HG03575 (cell line): Measurements from ENCODE around the gene FBXL16.

Experiments used
- ATAC-seq: cut with Tn5 transposase; IDR thresholded peaks from one replicate; pipeline ENCODE4 v1.9.1; 2021; ENCODE audit not compliant: unreplicated experiment, insufficient number of reproducible peaks, low FRiP score; ENCODE audit errors: extremely low read depth

The FBXL16 gene

GRCh38 chr16:735982-736453, 30.4 kb upstream of the FBXL16 start:
- ATAC-seq, result no peak

- no peak for ATAC-seq
Measured at GRCh38 chr16:734981-735881, 29.6 kb upstream of the FBXL16 start.

- no peak for ATAC-seq
Measured at GRCh38 chr16:734208-734980, 28.8 kb upstream of the FBXL16 start.

DNA sequence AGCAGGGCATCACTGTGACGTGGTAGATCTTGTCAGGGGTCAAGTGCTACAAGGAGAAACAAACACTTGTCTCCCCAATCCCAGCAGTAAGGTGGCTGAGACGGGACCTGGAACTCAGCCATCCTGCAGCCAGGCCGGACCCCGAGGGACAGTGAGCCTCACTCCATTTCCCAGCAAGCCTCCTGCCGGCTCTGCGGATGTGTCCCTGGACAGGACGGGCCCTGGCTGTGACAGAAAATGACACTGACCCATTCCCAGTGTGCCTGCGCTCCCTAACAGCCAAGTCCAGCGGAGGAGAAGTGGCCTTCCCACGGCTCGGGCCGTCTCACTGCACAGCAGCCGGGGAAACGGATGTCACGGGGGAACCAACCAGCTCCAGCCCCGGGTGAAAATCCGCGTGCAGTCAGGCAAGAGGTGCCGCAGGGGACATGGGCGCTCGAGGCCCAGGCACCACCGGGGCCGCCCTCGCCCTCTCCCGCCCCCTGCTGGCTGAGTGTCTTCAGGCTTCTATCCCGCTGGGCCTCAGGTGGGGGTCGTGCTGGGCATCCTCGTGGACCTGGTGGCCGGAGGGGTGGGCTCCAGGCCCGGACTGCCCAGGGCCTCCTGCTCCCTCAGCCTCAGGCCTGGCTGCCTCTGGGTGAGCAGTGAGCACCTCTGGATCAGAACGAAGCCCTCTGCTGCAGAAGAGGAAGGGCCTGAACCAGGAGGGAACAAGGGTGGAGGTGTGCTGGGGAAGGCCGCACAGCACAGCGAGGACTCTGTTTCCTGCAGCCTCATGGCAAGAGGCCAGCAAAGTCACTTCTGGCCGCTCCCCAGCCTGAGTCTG, 28.0 kb upstream of the FBXL16 start:
- no peak for ATAC-seq

DNA sequence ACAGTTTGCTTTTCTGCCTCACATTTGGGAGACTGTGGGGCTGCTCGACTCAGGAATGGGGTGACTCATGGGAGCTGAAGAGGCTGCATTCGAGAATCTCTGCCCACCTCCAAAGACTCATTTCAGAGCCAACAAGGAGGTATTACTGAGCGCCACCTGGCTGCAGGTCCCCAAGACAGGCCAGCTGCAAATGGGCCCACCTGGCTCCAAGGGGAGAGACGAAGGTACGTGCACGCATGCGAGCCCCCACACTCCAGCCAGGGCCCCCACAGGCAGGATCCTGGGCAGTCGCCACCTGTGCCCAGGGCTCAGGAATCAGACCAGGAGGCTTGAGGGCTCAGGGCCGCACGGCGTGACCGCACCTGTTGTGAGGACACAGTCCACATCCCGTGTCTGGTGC, 27.3 kb upstream of the FBXL16 start:
- ATAC-seq, result no peak

DNA sequence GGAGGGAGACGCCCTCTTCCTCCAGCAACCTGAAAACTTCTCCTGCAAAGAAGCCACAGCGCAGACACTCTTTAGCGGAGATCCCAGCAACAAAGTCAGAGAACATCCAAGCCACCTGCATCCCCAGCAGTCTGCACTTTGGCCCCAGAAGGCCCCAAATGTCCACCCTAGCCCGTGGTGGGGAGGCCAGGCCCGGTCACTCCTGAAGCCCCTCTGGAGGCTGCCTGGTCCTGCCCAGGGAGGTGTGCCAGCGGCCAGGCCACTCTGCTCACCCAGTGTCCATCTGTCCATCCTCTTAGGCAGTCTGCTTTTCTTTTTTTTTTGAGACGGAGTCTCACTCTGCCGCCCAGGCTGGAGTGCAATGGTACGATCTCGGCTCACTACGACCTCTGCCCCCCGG, 26.7 kb upstream of the FBXL16 start:
- no peak for ATAC-seq

GRCh38 chr16:730666-731509, 25.3 kb upstream of the FBXL16 start:
- ATAC-seq, result no peak

DNA sequence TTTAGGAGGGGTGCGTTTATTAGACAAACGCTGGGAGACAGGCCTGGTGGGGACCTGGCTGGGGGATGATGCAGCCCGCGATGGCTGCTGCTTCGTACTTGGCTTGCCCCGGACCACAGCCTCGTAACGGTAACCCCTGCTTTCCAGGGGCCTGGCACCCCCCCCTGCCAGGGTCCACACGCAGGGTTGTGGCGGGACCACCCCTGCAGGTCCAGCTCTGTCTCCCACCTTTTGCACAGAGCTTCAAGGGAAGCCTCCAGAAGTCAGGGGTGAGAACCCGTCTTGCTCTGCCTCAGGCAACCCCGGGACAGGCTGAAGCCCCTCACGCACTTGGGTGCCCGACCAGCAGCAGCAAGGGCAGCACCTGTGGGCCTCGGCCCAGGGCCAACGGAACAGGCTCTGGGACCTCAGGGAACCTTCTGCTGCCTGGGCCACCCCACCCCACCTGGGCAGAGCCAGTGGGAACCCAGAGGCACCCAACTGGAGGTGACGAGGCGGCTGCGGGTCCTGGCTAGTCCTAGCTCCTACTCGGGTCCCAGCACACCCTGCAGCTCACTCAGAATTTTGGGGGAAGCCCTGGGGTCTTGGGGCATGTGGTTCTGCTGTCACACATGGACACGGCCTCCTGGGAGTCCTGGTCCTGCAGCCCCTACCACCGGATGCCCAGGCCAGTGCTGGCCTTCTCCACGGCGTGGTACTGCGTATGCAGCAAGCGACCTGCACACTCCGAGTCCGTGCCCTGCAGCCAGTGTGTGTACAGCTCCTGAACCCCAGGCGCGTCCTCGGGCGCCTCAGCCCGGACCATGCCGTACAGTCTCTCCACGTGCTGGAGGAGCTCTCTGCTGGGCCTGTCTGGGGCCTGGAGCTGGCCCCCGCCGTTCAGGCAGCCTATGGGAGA, 24.4 kb upstream of the FBXL16 start:
- no peak for ATAC-seq

DNA sequence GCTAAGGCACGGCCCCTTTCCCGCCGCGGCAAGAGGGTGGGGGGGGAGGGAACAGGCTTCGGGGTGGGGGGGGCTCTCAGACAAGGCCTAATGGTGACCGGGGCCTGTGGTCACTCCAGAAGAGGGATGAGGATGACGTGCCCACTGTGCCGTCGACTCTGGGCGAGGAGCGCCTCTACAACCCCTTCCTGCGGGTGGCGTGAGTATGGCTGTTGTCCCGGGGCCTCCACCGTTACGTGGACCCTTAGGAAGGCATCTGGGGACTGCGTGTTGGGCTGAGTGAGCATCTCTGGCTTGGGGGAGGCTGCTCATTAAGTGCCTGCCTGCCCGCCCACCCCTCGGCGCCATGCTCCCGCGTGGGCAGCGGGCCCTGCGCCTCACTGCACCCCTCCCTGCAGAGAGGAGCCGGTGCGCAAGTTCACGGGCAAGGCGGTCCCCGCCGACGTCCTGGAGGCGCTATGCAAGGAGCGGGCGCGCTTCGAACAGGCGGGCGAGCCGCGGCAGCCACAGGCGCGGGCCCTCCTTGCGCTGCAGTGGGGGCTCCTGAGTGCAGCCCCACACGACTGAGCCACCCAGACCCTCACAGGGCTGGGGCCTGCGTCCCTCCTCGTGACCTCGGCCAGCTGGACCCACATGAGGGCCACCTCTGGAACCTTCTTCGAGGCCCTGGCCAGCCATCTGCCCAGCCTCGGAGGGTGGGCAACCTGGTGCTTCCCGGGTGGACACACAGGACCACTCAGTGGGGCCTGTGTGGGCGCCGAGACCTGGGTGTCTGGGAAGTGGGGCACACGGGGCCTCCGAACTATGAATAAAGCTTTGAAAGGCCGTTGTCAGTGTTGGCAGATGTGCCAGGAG, 23.5 kb upstream of the FBXL16 start:
- no peak for ATAC-seq

DNA sequence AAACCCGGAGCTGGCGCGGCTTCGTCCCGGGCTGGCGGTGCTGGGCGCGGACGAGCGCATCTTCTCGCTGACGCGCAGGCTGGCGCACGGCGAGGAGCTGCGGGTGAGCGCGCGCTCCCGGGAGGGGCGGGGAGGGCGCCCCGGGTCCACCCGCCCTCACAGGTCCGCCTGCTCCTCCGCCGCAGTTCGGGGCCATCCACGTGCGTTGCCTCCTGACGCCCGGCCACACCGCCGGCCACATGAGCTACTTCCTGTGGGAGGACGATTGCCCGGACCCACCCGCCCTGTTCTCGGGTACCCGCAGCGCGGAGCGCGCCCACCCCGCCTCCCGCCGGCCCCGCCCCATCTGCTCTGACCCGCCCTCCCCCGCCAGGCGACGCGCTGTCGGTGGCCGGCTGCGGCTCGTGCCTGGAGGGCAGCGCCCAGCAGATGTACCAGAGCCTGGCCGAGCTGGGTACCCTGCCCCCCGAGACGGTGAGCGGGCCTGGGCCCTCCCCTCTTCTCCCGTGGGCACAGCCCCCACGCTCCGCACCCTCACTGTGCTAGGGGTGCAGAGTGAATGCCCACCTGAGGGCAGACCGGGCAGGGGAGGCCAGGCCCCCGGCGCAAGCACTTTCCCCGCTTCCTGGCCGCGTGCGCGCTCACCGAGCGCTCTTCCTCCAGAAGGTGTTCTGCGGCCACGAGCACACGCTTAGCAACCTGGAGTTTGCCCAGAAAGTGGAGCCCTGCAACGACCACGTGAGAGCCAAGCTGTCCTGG, 22.7 kb upstream of the FBXL16 start:
- ATAC-seq, result no peak

DNA sequence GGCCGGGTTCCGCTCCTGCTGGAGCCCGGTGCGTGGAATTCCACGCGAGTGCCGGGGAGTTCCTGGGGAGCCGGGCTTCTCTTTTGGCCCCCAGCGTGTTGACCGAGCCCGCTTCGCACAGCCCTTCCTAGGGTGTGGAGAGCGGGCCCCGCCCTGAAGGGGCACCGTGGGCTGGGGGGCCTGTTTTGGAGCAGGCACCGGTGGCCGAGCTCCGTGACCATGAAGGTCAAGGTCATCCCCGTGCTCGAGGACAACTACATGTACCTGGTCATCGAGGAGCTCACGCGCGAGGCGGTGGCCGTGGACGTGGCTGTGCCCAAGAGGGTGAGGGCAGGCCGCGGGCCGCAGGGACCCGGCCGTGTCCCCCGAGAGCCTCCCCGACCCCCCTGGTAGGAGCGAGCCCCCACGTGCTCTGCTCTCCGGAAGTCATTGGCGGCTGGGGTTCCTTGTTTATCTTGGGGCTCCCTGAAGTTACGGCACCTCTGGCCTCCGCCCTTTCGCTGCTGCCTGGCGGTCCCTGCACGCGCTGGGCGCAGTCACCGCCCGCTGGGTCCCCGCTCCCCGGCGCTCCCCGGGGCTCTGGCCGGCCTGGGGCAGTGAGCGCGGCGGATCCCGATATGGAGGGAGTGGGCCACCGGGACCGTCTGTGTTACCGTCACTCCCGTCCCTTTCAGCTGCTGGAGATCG, 21.8 kb upstream of the FBXL16 start:
- ATAC-seq, result no peak

DNA sequence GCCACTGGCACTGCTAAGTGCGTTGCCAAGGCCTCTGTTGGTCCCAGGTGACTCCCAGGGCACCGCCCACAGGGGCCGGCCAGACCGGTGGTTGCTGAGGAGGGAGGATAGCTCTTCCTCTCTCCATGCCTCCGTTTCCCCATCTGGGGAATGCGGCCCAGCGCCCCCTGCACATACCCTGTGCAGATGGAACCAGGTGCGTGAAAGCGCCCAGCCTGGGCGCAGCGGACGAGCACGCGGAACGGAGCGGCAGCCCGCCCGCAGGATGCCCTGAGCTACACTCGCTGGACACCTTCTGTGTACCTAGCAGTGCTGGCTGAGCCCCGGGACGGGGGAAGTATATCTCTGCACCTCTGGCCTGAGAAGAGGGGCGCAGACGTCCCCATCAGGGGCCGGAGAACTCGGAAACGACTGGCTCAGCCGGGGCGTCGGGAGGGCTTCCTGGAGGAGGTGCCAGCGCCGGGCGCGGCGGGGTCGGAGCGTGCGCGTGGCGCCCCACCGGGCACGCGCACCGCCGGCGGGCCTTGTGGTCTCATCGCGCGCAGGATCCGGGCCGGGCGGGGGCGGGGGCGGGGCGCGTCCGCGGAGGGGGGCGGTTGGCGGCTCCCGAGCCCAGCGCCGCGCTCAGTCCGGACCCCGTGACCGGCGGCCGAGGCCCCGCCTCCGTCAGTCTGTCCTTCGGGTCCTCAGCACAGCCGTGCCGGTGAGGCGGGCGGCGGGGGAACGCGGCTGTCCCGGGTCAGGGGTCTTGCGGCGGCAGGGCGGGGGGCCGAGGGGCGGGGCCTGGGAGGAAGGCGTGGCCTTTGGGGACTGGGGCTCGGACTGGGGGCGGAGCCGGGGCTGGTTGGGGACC, 21.1 kb upstream of the FBXL16 start, which contains the start of the genes CCDC78 and HAGHL:
CCDC78 (minus strand) TSS at position 6 of the 853 bp plus-strand sequence. CDS start 76 bp downstream, outside the sequence.
HAGHL (plus strand) TSS at position 669 of the 853 bp plus-strand sequence. CDS start 404 bp downstream, outside the sequence.
- ATAC-seq, result no peak

- no peak for ATAC-seq
Measured at GRCh38 chr16:726188-726437, 20.5 kb upstream of the FBXL16 start.

DNA sequence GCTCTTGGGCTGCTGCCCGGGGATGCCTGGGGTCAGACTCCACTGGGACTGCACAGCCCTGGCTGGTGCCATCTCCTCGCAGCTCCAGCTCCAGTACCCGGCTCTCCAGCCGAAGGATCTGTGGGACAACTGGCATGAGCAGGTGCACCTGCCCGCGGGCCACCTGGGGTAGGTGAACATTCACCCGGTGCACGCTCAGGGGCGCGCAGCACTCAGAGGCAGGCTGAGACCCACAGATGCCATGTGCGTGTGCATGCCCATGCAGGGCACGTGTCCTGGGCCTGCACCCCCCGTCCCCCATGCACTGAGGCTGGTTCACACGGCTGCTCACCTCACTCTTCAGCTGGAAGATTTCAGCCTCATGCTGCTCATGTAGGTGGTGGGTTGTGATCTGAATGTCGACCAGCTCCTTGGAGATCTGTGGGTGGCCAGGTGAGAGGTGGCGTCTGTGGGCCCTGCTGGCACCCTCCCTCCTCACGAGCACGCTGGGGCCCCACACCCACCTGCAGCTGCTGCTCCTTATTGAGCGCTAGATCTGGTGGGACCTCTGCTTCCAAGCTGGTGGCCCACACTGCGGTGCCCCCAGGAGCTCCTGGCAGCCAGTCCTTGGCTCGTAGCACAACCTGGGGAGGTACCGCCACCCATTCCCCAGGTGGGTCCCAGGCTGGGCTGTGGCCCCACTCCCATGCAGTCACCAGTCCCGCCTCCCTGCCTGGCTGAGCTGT, 20.0 kb upstream of the FBXL16 start:
- ATAC-seq, result no peak
